ENCODE data around the gene SLCO3A1.

The SLCO3A1 gene

DNA sequence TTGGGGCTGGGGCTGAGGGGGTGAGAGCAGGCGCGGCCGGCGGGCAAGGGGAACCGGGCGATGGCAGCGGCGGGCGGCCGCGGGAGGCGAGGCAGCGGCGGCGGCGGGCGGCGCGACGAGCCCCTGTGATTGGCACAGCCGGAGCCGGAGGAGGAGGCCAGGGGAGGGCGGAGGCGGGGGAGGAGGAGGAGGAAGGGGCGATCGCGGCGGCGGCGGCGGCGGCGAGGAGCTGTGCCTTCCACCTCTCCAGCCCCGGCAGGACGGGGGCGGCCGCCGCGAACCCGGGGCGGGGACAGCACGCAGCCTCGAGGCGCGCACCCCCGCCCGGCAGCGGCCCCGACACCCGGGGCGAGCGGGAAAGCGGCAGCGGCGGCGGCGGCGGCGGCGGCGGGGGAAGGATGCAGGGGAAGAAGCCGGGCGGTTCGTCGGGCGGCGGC, at the start of gene SLCO3A1:
SLCO3A1 (plus strand) TSS at position 198 of the 437 bp plus-strand sequence.
- DNase-seq: peak; percentile 52 to 63

DNA sequence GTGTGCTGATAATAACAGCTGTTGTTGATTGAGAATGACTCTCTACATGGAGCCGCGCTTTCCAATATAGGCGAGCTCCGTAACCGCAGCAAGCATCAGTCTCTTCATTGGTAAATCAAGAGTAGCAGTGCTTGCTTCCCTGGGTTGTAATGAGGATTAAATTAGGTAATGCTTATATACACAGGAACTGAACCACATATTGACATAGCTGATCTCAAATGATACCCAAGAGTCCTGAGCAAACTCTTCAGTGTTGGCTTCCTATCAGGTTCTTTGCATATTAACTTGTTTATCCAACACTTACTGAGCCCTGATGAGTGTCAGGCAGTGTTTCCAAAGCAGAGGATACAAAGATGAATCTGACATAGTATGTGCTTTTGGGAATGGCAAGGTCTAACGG, 46.4 kb upstream of the SLCO3A1 start:
- DNase-seq: no peak

DNA sequence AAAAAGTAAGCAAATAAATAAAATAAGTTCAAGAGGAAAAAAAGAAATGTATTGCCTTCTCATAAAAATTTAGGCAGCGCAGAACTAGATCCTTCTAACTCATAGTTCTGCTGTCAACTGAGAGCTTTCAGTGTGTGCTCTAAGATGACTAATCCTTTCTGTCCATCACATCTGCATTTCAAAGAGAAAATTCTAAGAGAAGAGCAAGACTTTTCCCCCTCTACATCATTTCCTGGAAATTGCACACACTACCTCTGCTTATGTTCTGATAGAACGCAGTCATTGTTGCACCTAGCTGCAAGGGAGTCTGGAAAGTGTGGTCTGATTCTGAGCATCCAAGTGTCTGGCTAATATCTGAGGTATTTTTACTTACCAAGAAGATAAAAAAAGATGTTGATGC, 39.6 kb upstream of the SLCO3A1 start:
- no peak for DNase-seq

DNA sequence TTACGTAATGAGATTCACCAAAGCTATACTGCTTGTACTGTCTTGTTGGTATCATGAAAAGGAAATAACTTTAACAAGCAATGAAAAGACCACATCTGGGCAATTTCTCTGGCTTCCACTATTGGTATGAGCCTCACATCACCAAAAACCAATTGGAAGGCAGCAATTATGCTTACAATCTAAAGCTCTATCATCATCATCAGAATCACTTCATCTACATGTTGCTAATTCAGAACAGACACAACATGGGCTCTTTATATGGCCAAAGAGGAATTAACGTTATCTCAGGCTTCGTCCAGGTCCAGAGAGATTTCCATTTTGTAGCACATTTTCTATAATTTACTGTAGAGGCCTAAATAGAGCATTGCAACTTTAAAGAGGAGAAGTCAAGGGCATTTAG, 36.6 kb upstream of the SLCO3A1 start:
- DNase-seq: no peak

DNA sequence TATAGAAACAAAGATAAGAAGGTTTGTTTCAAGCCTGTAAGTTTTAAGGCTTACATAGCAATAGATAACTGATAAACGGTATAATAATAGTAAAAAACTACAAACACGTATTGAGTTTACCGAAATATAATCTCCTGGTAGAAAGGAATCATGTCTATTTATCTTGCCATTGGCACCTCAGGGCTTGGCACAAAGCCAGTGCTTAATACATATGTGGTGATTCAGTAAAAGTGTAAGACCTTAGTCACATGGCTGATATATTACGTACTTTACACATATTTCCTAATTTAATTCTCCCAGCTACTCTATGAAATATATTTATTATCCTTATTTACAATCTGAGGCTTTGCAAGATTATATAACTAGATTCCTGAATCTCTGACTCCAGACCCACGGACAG, 32.0 kb upstream of the SLCO3A1 start:
- no peak for DNase-seq

DNA sequence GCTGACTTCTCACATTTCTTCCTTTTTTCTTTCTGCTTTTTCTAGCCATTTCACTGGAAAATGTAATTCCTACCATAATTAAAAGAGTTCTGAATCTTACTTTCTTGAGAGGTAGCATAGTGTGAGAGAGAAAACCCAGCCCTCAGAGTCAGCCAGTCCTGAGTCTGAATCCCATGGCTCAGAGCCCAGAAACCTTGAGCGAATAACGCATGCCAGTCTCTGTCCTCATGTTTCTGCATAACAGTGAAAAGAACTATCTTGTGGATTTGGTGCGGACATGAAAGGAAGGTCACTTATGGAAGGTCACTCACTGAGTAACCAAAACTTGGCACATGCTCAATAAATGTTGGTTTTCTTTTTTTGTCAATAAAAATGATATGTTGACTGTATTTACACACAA, 29.3 kb upstream of the SLCO3A1 start:
- no peak for DNase-seq

DNA sequence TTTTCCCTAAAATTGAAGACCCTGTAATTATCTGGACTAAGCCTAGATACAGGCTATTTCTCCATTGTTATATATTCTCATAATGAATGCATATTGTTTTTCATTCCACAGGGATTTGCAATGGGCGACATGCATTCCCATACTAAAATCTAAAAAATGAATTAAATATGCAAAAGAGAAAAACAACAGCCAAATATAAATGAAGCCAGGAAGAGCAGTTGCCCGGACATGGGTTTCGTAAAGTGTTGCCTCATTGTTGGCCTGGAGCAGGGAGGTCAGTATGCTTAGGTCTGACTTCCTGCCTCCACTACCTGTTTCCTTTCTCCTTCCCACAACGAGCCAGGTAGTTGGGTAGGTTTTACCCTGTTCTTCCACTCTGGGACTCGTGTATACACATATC, 27.1 kb upstream of the SLCO3A1 start:
- DNase-seq: no peak

DNA sequence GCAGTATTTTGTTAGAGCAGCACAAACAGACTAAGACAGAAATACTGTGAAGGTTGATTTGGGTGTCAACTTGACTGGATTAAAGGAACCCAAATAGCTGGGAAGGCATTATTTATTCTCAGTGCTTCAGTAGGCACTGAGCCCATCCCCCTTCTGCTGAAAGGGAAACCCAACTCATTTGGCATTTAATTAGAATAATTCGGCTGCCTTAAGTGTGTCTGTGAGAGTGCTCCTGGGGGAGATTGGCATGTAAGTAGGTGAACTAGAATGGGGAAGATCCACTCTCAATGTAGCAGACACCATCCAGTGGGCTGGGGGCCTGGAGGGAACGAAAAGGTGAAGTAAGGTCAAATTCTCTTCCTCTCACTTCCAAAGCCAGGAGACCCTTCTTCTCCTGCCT, 20.5 kb upstream of the SLCO3A1 start:
- DNase-seq: no peak

DNA sequence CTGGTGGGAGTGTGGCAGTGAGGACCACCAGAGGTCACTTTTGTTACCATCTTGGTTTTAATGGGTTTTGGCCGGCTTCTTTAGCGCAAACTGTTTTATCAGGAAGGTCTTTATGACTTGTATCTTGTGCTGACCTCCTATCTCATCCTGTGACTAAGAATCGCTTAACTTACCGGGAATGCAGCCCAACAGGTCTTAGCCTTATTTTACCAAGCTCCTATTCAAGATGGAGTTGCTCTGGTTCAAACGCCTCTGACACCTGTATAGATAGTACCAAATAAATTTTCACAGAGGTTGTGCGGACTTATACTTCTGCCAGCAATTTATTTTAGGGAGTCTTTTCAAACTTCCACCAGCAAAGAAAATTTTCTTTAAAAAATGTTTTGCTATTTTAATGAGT, 13.6 kb upstream of the SLCO3A1 start:
- no peak for DNase-seq

DNA sequence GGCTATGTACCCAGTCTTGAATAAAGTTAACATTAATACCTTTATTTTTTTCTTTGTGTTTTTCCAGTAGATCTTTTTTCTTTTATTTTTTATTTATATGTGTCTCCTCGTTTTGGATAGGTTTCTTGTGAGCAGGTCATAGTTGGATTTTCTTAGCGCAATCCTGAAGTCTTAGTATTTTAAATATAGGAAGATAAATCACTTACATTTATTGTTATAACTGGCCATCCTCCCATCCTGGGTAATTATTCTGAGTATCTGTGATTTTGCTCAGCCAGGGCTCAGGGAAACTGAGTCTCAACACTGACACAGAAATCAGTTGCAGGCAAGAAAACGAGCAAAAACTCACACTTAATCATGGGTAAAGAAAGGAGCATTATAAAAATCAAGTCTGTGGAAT, 11.6 kb upstream of the SLCO3A1 start:
- no peak for DNase-seq

DNA sequence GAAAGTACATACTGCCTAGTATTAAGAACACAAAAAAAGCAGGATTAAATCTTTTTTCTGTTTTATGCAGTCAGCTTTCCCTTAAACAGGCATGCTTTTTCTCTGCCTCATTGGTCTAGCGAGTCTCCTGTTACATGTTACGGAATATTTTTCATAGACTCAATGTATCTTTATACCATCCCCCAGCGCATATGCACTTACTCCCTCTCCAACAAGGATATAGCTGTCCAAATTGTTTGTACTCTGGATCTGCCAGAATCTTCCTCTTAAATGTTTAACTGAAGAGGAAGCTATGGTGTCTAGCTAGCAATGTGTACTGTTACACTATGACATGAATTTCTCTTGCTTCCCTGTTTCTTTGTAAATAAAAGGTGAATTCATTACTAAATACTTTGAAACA, 9.2 kb upstream of the SLCO3A1 start:
- DNase-seq: no peak

DNA sequence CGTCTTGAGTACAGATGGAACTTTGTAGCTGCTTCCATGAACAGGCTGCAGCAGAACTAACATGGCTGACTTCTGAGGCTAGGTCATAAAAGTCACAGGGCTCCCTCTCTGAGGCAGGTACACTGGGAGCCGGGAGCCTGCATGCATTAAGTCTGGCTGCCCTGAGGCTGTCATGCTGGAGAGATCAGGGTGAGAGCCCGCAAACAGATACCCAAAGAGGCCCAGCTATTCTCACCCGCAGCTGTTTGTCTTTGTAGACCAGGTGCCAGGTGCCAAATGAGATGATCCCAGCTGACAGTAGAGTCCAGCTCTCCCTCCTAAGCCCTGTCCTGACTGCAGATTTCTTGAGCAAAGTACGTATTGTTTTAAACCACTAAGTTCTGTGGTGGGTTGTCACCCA, 8.6 kb upstream of the SLCO3A1 start:
- peak in 1 of 2 experiments; percentile 7 for DNase-seq

DNA sequence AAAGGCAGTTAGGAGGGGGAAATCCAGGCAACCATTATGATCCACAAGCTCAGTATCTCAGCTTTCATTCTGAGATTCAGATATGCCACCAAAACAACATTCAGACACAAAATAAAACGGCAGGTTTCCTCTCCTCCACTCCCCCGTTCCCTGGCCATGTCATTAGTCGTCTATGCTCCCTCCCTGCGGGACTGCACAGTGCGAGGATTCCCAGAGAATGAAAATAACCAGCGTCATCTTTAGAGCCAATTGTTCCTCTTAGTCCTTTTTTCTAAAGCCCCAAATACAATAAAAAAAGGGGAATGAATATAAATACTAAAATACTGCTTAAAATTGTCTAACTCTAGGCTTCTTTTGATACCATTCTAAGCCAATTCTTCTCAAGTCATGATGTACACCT, 7.8 kb upstream of the SLCO3A1 start:
- no peak for DNase-seq

DNA sequence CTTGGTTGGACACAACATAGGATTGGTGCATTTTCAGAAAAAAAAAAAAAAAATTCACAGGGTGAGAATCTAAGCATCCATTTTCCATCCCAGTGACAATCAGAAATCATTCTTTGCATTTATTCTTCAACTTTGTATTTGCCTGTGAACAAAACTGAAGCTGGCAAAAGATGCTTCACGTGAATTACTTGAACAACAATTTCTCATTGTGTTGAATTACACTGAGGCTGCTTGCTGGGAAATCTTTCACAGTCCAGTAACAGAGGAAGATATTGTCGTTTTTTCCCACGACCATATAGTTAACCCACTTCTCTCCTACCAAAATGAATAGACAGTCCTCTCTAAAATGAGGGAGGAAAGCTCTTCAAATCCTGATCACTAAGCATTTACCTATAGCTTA, 4.3 kb upstream of the SLCO3A1 start:
- DNase-seq: no peak

DNA sequence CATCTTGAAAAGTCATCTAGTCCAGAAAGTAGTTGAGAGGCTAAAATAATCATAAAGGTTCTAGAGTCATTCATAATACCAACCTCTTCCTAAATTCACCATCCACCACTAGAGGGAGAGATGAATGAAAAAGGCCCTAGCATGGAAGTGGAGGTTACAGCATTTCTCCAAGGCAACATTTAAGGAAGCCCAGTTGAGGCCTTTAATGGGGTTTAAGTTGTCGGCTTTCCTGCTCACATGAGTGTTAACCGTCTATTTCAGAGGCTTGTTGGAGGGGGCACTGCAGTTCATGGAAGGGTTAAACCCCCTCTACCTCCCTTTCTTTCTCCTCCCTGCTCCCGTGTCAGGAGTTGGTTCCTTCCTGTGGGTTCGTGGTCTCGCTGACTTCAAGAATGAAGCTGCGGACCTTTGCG, 3.8 kb upstream of the SLCO3A1 start:
- DNase-seq: peak; percentile 26 to 58

DNA sequence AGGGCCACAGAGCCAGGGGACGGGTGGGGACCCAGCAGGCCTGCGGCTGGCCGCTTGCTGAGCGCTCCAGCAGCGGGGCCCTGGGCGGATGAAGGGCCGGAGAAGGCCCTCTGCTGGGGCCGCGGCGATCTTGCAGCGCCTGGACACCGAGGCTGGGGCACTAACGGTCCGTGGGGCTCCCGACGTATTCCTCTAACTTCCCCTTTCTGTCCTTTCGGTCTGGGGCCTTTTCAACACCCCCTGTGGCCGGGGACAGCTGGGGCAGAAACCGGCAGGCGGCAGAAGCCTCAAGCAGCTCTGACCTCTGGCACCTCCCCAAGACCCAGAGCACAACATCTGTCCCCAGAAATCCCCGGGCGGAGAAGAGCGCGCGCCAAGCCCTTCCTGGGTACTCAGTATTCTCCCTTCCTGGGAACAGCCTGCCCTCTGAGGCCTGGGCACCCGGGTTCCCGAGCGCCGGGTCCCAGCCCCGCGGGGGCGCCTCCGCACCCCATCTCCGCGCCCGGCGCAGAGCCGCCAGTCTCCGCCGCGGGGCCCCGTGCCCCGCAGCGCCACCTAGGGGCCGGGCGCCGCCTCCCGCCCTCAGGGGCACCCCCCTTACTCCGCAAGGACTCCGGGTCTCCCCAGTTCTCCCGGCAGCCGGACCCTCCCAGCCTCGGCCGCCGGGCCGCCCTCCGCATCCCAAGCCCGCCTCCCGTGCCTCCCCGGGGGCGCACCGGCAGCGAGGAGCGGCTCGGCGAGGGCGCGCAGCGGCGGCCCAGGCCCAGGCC, 582 bp upstream of the SLCO3A1 start:
- DNase-seq: peak; percentile 80 to 81

DNA sequence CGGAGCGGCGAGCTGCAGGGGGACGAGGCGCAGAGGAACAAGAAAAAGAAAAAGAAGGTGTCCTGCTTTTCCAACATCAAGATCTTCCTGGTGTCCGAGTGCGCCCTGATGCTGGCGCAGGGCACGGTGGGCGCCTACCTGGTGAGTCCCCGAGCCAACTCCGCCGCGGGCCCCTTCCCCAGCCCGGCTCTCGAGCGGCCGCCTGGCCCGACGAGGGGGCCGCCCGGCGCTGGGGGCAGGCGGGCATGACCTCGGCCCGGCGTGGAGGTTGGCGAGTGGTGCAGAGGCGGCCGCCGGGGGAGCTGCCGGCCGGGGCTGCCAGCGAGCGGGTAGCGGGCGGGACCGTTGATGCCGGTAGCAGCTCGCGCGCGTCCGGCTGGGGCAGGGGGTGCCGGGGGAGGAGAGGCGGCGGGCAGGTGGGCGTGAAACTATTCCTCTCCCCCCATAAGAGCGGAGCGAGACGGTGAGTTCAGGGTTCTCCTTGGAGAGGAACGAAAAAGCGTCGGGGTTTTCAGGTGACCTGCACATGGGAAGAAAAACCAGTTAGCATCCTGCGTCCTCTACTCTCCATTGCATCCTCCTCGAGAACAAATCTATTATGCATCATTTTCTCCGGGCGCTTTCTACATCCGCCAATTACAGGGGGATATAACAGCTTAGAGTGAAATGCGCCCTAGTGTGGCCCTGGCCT, 585 bp downstream of the SLCO3A1 start:
- DNase-seq: peak; percentile 58 to 67

DNA sequence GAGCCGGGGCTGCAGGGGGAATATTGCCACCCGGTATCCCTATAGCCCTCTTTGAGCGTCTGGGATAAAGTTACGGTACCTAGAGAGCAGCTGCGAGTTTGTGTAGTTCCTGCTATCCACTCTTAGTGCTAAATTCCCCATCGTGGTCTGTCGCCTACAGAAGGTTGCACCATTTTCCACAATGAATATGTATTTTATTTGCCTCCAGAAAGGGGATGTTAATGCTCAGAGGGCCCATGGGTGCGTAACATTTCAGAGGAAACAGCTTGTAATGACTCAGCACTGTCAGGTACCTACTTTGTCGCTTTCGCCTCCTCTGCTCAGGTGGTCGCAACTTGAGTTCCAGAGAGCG, 1.1 kb downstream of the SLCO3A1 start:
- peak in 1 of 2 experiments; percentile 69 for DNase-seq

DNA sequence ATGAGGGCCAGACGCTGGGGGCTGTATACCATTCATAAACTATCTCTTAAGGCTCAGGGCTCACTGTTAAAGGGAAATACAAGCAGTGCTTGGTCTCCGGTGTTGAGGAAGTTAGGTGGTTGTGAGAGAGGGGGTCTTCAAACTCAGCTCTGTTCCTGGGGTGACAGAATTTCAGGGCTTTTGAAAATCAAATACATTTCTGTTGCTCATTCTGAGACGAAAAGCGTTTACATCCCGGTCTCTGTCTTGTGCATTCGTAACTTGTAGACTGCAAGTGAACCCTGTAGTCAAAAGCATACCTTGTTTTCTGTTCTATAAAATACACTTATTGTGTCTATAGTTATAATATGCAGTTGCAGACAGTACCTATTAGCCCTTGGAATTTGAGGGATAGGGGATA, 1.7 kb downstream of the SLCO3A1 start:
- DNase-seq: no peak

DNA sequence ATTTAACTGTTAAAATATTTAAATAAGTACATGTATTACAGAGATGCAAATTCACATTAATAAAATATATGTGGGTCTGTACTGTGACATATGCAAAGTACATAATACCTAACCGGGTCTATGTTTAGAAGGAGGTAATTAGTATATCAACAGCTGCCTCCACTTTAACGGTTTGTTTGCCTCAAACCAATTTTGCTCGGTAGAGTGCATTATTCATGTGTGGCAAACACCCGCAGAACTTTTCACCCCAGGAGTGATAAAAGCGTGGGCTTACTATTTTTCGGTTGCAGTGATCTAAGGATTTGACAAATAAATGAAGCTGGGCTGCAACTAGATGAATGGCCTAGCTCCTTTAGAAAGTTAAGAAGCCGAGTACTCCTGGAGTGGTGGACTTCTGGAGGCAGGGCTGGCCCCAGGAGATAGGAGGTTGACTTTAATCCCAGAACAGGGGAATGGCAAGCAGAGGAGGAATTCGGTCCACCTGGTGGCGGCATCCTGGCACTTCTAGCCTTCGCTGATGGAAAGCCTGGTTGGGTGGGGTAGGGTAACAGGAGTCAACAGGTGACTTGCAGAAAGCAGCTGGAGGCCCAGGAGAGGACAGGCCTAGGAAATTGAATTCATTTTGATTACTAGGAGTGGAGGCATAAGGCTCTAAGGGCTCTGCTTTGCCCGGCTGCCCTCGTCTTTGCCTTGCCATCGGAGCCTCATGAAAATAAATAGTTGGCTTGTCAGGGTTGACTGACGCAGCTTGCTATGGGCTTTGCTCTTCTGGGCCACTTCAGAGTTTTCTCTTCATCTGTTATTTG, 2.4 kb downstream of the SLCO3A1 start:
- peak; percentile 82 to 94 for DNase-seq

DNA sequence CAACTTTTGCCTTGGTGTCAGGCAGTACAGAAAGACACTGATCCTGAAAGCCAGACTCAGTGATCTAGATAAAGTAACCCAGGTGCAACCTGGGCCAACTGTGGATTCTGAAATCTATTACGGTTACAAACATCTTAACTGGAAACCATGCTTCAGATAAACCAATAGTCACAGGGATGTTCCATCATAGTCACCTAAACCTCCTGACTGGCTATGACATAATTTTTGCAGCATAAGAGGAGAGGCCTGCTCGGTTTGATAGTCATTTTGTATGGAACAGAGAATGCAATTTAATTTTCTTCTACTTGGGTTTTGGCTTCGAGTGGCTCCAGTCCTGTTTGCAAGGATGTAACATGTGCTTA, 3.7 kb downstream of the SLCO3A1 start:
- no peak for DNase-seq

DNA sequence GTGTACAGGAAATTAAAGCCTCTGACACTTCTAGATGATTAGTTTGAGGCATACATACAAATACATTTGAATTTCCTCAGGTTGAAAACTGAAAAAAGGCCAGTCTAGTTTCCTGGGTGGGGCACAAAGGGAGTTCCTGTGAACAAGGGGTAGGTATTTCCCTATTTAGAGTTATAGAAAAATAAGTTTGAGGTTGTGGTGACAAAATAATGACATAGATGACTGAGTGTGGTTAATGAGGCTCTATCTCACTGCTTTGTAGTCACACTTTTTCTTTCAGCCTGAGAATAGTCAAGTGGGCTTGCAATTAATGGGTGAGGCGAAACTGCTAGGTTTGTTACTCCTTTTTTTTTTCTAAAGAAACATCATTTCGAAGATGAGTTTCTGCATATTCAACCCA, 4.3 kb downstream of the SLCO3A1 start:
- no peak for DNase-seq

DNA sequence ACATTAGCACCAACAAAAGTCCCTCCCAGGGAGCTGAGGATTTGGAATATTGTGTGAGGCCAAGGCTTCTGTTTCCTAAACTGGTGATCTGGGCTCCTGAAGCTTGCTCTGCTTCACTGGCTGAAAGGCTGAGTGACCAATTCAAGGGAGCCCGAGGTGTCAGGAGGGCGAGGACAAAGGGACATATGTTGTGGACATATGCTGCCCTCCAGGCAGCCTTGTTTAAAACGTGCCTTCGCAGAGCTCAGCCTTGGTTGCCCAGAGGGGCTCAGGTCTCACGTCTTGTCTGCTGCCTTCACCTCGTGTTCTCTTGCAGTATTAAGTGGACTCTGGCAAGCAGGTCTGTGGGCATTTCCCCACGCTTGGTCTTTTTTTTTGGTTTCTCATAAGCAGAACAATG, 7.0 kb downstream of the SLCO3A1 start:
- peak in 1 of 2 experiments; percentile 52 for DNase-seq

DNA sequence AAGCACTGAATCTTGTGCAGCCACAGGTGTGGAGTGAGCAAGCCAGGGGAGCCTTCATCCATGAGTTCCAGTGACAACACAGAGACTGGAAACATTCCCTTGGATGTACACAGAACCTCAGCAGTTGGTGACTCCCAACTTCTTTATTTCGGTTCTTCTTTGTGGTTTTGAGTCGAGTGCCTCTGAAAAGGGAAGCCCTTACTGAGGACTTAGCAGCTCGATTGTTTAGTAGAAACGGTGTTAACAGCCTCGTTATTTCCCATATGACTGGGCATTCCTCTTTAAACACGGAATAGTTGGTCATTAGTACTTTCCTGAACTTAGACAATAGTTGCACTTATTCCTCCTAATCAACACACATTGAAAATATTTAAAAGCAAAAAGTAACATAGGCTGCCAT, 7.7 kb downstream of the SLCO3A1 start:
- DNase-seq: no peak

All from NCI-H524 (cell line).